IPS-18a (cell line): ENCODE measurements around the gene ASCC2.
"Not testable (repeated sequence)": the region's sequence is repeated elsewhere in the genome, so short reads cannot be mapped to it uniquely, and the experiment has no call there.

ENCODE experiments used
- H3K27ac ChIP-seq: one replicate; pipeline ENCODE4 v1.5.1; 2013; ENCODE audit warnings: low read length
- H3K27me3 ChIP-seq: one replicate; pipeline ENCODE4 v1.6.1; 2013; ENCODE audit warnings: mild to moderate bottlenecking, low read length; ENCODE audit not compliant: control insufficient read depth, insufficient read depth
- H3K36me3 ChIP-seq: one replicate; pipeline ENCODE4 v1.6.1; 2013; ENCODE audit warnings: low read depth, low read length; ENCODE audit not compliant: control insufficient read depth
- H3K4me1 ChIP-seq: one replicate; pipeline ENCODE4 v1.6.1; 2013; ENCODE audit warnings: low read depth, low read length; ENCODE audit not compliant: control insufficient read depth
- H3K4me3 ChIP-seq: one replicate; pipeline ENCODE4 v1.5.1; 2013; ENCODE audit warnings: low read length
- H3K9ac ChIP-seq: one replicate; pipeline ENCODE4 v1.6.1; 2013; ENCODE audit warnings: mild to moderate bottlenecking, low read length, moderate library complexity
- H3K9me3 ChIP-seq: one replicate; pipeline ENCODE4 v1.6.1; 2013; ENCODE audit warnings: low read depth, low read length; ENCODE audit not compliant: control insufficient read depth

The ASCC2 gene

GRCh38 chr22:29872144-29872893, 34.2 kb upstream of the ASCC2 start:
- Histone ChIP-seq H3K27ac (no peak overlapping the region), H3K27me3 (no peaks in the 10 kb centered on the region), H3K36me3 (no peaks in the 10 kb centered on the region), H3K9me3 (no peaks in the 10 kb centered on the region), H3K4me3 (no peak overlapping the region), H3K9ac (no peak overlapping the region), H3K4me1 (peaks cover 14% of the 10 kb centered on the region)

GRCh38 chr22:29871684-29872083, 33.6 kb upstream of the ASCC2 start:
- no peak overlapping the region for H3K4me3 ChIP-seq
- no peaks in the 10 kb centered on the region for H3K27me3 ChIP-seq
- no peaks in the 10 kb centered on the region for H3K36me3 ChIP-seq
- H3K27ac ChIP-seq, result no peak overlapping the region
- H3K9ac ChIP-seq, result no peak overlapping the region
- H3K4me1 ChIP-seq, result peaks cover 14% of the 10 kb centered on the region
- no peaks in the 10 kb centered on the region for H3K9me3 ChIP-seq

- no peaks in the 10 kb centered on the region for H3K27me3 ChIP-seq
- no peaks in the 10 kb centered on the region for H3K9me3 ChIP-seq
- no peak overlapping the region for H3K9ac ChIP-seq
- peaks cover 14% of the 10 kb centered on the region for H3K4me1 ChIP-seq
- no peak overlapping the region for H3K4me3 ChIP-seq
- no peak overlapping the region for H3K27ac ChIP-seq
- no peaks in the 10 kb centered on the region for H3K36me3 ChIP-seq
Observed at GRCh38 chr22:29870574-29870973, 32.5 kb upstream of the ASCC2 start.

- H3K36me3 ChIP-seq, result no peaks in the 10 kb centered on the region
- H3K9me3 ChIP-seq, result no peaks in the 10 kb centered on the region
- H3K4me1 ChIP-seq, result peaks cover 14% of the 10 kb centered on the region
- H3K4me3 ChIP-seq, result no peak overlapping the region
- no peak overlapping the region for H3K9ac ChIP-seq
- H3K27me3 ChIP-seq, result no peaks in the 10 kb centered on the region
- no peak overlapping the region for H3K27ac ChIP-seq
Observed at GRCh38 chr22:29867851-29868250, 29.8 kb upstream of the ASCC2 start.

- H3K9me3 ChIP-seq, result no peaks in the 10 kb centered on the region
Observed at GRCh38 chr22:29867260-29867659, 29.2 kb upstream of the ASCC2 start.

GRCh38 chr22:29865572-29865971, 27.5 kb upstream of the ASCC2 start:
- H3K27ac ChIP-seq, H3K9ac ChIP-seq, H3K4me1 ChIP-seq, H3K9me3 ChIP-seq, H3K4me3 ChIP-seq, H3K36me3 ChIP-seq, H3K27me3 ChIP-seq: not testable (repeated sequence)

More at GRCh38 chr22:29867260-29867659, 29.2 kb upstream of the ASCC2 start:
- H3K27ac ChIP-seq, result no peak overlapping the region
- H3K27me3 ChIP-seq, result no peaks in the 10 kb centered on the region
- H3K9ac ChIP-seq, result no peak overlapping the region
- no peaks in the 10 kb centered on the region for H3K36me3 ChIP-seq
- no peak overlapping the region for H3K4me3 ChIP-seq
- H3K4me1 ChIP-seq, result peaks cover 11% of the 10 kb centered on the region

- Histone ChIP-seq H3K9me3 (no peaks in the 10 kb centered on the region), H3K4me3 (no peak overlapping the region), H3K4me1 (no peaks in the 10 kb centered on the region), H3K9ac (no peak overlapping the region), H3K27ac (no peak overlapping the region), H3K36me3 (no peaks in the 10 kb centered on the region), H3K27me3 (no peaks in the 10 kb centered on the region)
Observed at GRCh38 chr22:29861672-29862297, 23.7 kb upstream of the ASCC2 start.

- Histone ChIP-seq H3K27ac (no peak overlapping the region), H3K9me3 (no peaks in the 10 kb centered on the region), H3K36me3 (no peaks in the 10 kb centered on the region), H3K4me1 (no peaks in the 10 kb centered on the region), H3K4me3 (no peak overlapping the region), H3K9ac (no peak overlapping the region), H3K27me3 (no peaks in the 10 kb centered on the region)
Observed at GRCh38 chr22:29860006-29860766, 22.1 kb upstream of the ASCC2 start.

GRCh38 chr22:29859030-29859429, 21.0 kb upstream of the ASCC2 start:
- H3K36me3 ChIP-seq, H3K4me1 ChIP-seq, H3K27ac ChIP-seq, H3K4me3 ChIP-seq, H3K9ac ChIP-seq, H3K27me3 ChIP-seq, H3K9me3 ChIP-seq: not testable (repeated sequence)

GRCh38 chr22:29856496-29856895, 18.4 kb upstream of the ASCC2 start:
- Histone ChIP-seq H3K9ac (no peak overlapping the region), H3K4me1 (no peaks in the 10 kb centered on the region), H3K4me3 (no peak overlapping the region), H3K9me3 (no peaks in the 10 kb centered on the region), H3K36me3 (no peaks in the 10 kb centered on the region), H3K27ac (no peak overlapping the region), H3K27me3 (no peaks in the 10 kb centered on the region)

- Histone ChIP-seq H3K36me3 (no peaks in the 10 kb centered on the region), H3K27ac (no peak overlapping the region)
Observed at GRCh38 chr22:29855611-29856181, 17.6 kb upstream of the ASCC2 start.

More at GRCh38 chr22:29855611-29856181, 17.6 kb upstream of the ASCC2 start:
- H3K4me3 ChIP-seq, result no peak overlapping the region
- H3K9me3 ChIP-seq, result no peaks in the 10 kb centered on the region
- H3K4me1 ChIP-seq, result no peaks in the 10 kb centered on the region
- no peaks in the 10 kb centered on the region for H3K27me3 ChIP-seq
- H3K9ac ChIP-seq, result no peak overlapping the region
